H1 (cell line): Measurements from ENCODE around the gene EPSTI1. TPM values are rescaled to one million over a fixed set of nuclear protein-coding genes. Genes with fewer than 3 reads are reported as not detected.

Experiments
- BACH1 ChIP-seq: IDR thresholded peaks from 2 replicates; pipeline ENCODE4 v1.6.1; 2012; ENCODE audit warnings: low read length, improper control_type of control experiment
- CHD7 ChIP-seq: fragments of 300-600 bp; sonication (generic); IDR thresholded peaks from 2 replicates; pipeline ENCODE4 v1.7.1; 2012; ENCODE audit warnings: low read length, moderate library complexity, mild to moderate bottlenecking, inconsistent platforms; ENCODE audit not compliant: insufficient replicate concordance
- KDM4A ChIP-seq: IDR thresholded peaks from one replicate; pipeline ENCODE4 v1.7.1; 2012; ENCODE audit warnings: low read depth, mild to moderate bottlenecking, moderate library complexity, low read length, inconsistent platforms; ENCODE audit not compliant: severe bottlenecking
- RXRA ChIP-seq: IDR thresholded peaks from 2 replicates; pipeline ENCODE4 v1.6.1; 2011; ENCODE audit warnings: low read depth, mild to moderate bottlenecking, low read length, moderate library complexity; ENCODE audit not compliant: insufficient read depth
- polyA plus RNA-seq, 7 experiments: library from polyadenylated mRNA; depleted of rRNA in 3 of 7; stranded (reverse) in 5 of 7; unstranded in 2 of 7; fragments of >200 nt in 5 of 7; fragments of 200-250 nt in 2 of 7; gene quantifications; 1 replicate in 5 of 7; 2 replicates in 1 of 7; 4 replicates in 1 of 7; pipeline versions ENCODE4 v1.2.1 to v1.2.3, GENCODE V29; 2011 to 2013; ENCODE audit warnings: missing spikeins in 2 of 7, mixed read lengths in 2 of 7
- total RNA-seq: library from RNA; stranded (reverse); fragmentation: NEBNext Ultra II Directional; extraction: Animal tissue kit (Norgen Biotek cat#: 25700); gene quantifications from 2 replicates; pipeline ENCODE4 v1.2.1, GENCODE V29; 2021
- TF ChIP-seq, protein P1 (sequence below): IDR thresholded peaks from 2 replicates; pipeline ENCODE4 v1.6.1; 2011; ENCODE audit warnings: low read depth, mild to moderate bottlenecking, low read length; ENCODE audit not compliant: insufficient read depth

EPSTI1 gene
- total and polyA plus RNA-seq, 2 of the 8 experiments (the other 6 are each of a cell fraction or from before 2014, with no cell fraction given), result 0.23 to 0.37 TPM

DNA sequence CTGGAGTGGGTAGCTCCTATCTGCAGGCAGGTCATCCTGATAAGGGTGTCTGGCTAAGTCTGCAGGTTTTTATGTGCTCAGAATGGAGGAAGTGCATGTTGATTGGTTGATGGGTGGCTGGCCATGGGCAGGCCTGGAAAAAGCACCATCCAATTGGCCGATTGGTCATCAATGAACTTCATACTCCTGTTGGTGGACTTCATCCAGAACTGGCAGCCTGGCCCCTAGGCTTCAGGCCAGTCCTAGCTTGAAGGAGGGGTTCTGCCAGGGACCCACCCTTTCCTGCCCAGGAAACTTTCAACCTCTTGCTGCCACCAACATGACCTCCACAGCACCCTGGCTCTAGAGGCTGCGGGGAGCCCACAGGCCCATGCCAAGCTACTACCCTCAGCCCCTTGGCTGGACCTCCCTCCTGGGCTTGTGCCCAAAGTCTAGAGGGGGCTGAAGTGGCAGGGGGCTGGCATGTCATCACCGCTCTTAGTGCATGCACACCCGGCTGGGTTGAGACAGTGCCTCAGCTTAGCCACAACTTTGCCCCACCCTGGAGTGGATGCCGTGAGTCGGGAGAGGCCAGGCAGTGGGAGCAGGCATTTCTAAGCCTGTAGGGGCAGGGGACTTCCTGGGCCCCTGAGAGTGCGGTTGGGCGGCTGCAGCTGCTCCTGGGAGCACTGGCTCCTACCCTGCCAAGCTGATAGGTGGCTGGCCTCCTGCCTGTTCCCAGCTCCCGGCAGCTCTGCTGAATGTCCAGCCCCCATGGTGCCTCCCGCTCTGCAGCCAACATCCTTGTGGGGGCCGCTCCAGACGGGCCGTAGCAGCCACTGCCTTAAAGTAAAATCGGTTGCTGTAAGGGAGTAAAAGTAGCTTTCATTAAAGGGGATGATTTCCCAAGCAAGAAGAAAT is 44.6 kb upstream of the EPSTI1 start (continued):
- no peak for TF ChIP-seq CHD7
- no peak for TF ChIP-seq KDM4A
- TF ChIP-seq, protein P1, sequence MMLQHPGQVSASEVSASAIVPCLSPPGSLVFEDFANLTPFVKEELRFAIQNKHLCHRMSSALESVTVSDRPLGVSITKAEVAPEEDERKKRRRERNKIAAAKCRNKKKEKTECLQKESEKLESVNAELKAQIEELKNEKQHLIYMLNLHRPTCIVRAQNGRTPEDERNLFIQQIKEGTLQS, result no peak
- TF ChIP-seq BACH1, result no peak
- TF ChIP-seq RXRA, result no peak
